HG02763 (cell line): ENCODE results near the gene RRH.

Experiments
- ATAC-seq: cut with Tn5 transposase; IDR thresholded peaks from one replicate; pipeline ENCODE4 v1.9.1; 2021; ENCODE audit warnings: mild to moderate bottlenecking, moderate library complexity; ENCODE audit not compliant: unreplicated experiment

The RRH gene

DNA sequence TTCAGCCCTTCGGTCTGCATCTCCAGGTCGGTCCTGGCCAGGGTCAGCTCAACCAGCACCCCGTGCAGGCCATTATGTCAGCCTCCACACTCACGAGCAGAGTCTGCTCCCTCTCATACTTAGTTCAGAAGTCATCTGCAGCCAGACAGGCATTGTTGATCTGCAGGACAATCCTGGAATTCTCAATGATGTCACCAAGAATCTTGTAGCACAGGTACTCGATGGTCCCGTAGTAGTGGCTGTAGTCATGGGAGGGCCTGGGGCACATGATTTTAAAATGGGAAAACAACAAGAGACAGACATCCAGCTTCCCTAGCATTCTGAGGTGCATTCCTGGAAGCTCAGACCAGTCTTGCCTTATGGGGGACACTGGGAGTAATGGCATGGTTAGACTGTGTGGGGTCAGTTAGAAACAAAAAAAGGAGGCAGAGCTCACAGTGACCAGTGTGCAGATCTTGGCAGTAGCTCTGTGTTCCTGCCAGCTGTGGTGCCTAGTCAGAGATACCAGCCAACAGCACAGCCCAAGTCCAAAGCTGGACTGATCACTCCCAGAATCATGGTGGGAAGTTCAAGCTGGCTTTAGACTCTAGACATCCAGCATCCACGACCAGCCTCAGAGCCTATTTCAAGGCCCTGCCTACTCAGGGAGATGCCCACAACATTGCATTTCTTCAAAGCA lies 52.0 kb downstream of the RRH start:
- no peak for ATAC-seq

DNA sequence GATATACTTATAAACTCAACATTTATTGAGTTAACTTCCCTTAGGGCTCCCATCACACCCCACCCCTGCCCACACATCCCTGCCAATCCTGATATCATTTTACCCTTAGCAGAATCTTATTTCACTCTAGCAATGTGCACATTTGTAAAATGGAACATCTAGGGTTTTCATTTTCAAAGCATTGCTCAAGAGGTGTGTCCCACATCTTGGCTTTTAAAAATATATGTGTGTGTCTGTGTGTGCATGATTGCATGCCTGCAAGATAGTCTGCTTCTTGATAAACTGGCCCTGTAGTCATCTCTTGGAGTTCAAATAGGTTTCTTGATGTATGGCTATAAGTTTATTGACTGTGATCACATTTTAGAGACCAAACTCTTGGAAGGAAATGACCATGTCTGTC lies 58.5 kb downstream of the RRH start:
- ATAC-seq: no peak

- ATAC-seq: no peak
These were observed 59.3 kb downstream of the RRH start for GRCh38 chr4:109887071-109887470.

DNA sequence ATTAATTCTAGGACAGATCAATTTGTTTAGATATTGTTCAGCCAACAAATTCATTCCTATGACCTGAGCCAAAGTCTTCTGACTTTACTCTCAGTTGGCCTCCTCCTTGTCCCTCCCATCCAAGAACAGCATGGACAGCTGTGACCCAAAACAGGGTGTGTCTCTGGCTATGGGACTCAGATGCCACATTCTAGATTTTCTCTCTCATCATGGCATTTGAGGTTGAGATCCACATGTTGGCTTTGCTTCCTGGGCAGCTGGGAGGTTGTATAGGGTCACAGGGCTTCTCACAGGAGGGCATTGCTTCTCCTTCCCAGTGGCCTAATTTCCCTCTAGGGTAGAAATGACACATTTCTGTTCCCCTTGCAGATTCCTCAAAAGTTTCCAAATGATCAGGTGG lies 62.3 kb downstream of the RRH start:
- ATAC-seq: no peak
